Measurements from ENCODE around the gene CTSD.

GRCh38 chr11:1784761-1785650, 21.3 kb upstream of the CTSD start:
- TF ChIP-seq CTCF (conservative IDR thresholded peaks at IDR 0.05; ENCODE audit: low read length) (0 out of 2 replicates have a peak, but pooled peaks have one; percentile 19), EZH2phosphoT487 (IDR thresholded peaks at IDR 0.05; ENCODE audit: borderline replicate concordance, low read depth, low read length) (no peak)

All from OCI-LY7 (cell line).